Hepatic stellate cell (primary cell): ENCODE results near the gene APOL3.
"Not testable (repeated sequence)": the region's sequence is repeated elsewhere in the genome, so short reads cannot be mapped to it uniquely, and the experiment has no call there.

Experiments used
- DNase-seq: peaks from one replicate; pipeline ENCODE4 v3.0.0; 2011; ENCODE audit warnings: low spot score

The APOL3 gene

GRCh38 chr22:36160499-36160942 lies at the start of gene APOL3:
Gene APOL3, minus strand, starts transcription at chr22:36160755. Its CDS starts 11,700 bp downstream, at chr22:36149055.
- peak; percentile 58 for DNase-seq

- DNase-seq: no peak
Observed at GRCh38 chr22:36210224-36210623, 49.7 kb upstream of the APOL3 start.

GRCh38 chr22:36209488-36209908 lies 48.9 kb upstream of the APOL3 start:
- DNase-seq: not testable (repeated sequence)

- DNase-seq: no peak
Observed at GRCh38 chr22:36208914-36209313, 48.4 kb upstream of the APOL3 start.

- no peak for DNase-seq
Observed at GRCh38 chr22:36208162-36208765, 47.7 kb upstream of the APOL3 start.

- no peak for DNase-seq
Observed at GRCh38 chr22:36206255-36206654, 45.7 kb upstream of the APOL3 start.

- DNase-seq: not testable (repeated sequence)
Observed at GRCh38 chr22:36205573-36205972, 45.0 kb upstream of the APOL3 start.

GRCh38 chr22:36204632-36205015 lies 44.1 kb upstream of the APOL3 start:
- DNase-seq: no peak

- DNase-seq: no peak
Observed at GRCh38 chr22:36204001-36204631, 43.6 kb upstream of the APOL3 start.

GRCh38 chr22:36203441-36203840 lies 42.9 kb upstream of the APOL3 start:
- not testable (repeated sequence) for DNase-seq

GRCh38 chr22:36202906-36203305 lies 42.4 kb upstream of the APOL3 start:
- not testable (repeated sequence) for DNase-seq

GRCh38 chr22:36201630-36202319 lies 41.2 kb upstream of the APOL3 start, which contains the start of gene APOL4:
Gene APOL4, minus strand, starts transcription at chr22:36201809. Its CDS starts 75 bp downstream, at chr22:36201734.
- no peak for DNase-seq

- not testable (repeated sequence) for DNase-seq
Observed at GRCh38 chr22:36201025-36201424, 40.5 kb upstream of the APOL3 start.

GRCh38 chr22:36199001-36199551 lies 38.5 kb upstream of the APOL3 start:
- DNase-seq: no peak

GRCh38 chr22:36198536-36198935 lies 38.0 kb upstream of the APOL3 start:
- DNase-seq: no peak

- no peak for DNase-seq
Observed at GRCh38 chr22:36197514-36198146, 37.1 kb upstream of the APOL3 start.

- DNase-seq: no peak
Observed at GRCh38 chr22:36197065-36197440, 36.5 kb upstream of the APOL3 start.

GRCh38 chr22:36196254-36197064 lies 35.9 kb upstream of the APOL3 start:
- no peak for DNase-seq

GRCh38 chr22:36194971-36195370 lies 34.4 kb upstream of the APOL3 start:
- DNase-seq: peak; percentile 61

GRCh38 chr22:36194385-36194784 lies 33.8 kb upstream of the APOL3 start:
- DNase-seq: no peak

GRCh38 chr22:36193577-36193976 lies 33.0 kb upstream of the APOL3 start:
- no peak for DNase-seq
